GM18511 (cell line): ENCODE results near the gene EIF3M.
"Not testable (repeated sequence)": the region's sequence is repeated elsewhere in the genome, so short reads cannot be mapped to it uniquely, and the experiment has no call there.

Experiments used
- ATAC-seq: cut with Tn5 transposase; IDR thresholded peaks from one replicate; pipeline ENCODE4 v1.9.1; 2021; ENCODE audit warnings: mild to moderate bottlenecking, moderate library complexity; ENCODE audit not compliant: unreplicated experiment

Gene EIF3M

DNA sequence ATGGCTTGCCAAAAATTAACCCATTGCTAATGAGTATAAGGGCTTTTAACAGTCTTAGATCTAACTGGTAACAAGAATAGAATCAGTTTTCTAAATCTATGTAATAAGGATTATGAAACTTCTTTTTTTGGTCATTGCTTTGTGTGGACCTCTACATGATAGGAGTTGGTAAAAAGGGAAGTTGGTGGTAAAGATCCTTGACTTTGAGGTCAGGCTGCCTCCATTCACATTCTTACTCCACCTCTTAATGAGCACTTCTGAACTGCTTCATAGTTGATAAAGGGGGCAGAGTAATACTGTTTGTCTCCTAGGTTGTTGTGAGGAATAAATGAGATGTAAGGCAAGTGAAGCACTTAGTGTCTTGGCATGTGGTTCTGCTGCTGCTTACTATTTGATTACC, 10.6 kb downstream of the EIF3M start:
- ATAC-seq = no peak

DNA sequence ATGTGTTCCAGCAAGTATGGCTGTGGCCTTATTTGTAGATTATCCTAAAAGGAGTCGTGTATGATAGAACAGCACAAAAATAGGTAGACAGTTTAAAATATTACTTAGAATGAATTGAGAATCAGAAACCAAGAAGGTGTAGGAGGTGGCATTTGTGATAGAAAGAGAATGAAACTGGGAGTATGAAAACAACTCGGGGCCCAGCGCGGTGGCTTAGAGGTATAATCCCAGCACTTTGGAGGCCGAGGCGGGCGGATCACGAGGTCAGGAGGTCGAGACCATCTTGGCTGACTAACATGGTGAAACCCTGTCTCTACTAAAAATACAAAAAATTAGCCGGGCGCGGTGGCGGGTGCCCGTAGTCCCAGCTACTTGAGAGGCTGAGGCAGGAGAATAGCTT, 12.5 kb downstream of the EIF3M start:
- not testable (repeated sequence) for ATAC-seq

DNA sequence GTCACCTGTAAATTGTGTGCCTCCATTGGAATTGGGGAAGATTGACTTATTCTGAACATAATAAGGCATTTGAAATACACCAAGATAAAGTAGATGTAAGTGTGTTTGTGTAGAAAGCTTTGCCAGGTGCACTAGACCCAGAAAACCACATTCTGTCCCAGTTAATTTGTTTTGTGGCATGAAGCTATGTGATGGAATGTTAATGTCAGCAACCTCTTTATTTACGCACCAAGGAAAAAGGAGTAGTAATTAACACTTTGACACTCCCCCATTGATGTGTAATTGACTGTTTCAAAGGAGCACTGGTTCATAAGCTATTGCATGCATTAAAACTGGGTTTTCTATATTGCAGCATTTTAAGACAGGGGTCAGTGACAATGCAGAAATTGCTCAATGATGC, 14.3 kb downstream of the EIF3M start:
- no peak for ATAC-seq

DNA sequence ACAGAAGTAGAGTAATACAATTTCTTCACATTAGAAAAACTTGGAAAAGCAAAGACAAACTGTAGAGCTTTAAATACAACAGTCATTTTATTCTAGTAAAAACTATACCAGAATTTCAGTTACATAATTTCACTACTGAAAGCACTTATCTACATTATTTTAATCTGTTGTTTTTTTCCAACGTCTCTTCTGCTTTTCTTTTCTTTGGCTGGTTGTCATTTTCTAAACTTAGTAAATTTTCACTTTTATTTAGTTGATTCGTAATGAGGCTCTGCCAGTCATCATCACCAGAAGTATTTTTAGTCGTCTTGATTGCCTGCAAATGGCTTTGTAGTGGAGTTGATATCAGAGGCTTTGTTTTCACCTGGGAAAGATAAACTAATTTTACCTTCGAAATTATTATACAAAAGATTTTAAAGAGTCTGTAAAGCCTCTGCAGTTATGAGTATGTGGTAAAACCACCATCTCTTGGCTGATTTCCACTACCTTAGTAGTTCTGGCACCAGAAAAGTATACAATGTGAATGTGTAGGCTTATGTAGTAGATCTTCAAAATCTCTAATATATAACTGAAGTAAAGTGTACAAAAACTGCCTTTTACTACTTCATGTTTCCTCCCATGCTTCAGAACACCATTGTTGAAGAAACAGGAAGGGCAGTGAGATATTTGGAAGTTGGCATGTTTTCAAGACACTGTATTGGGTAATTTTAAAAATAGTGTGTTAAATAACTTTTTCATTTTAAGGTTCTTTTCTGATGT, 19.2 kb downstream of the EIF3M start:
- no peak for ATAC-seq

DNA sequence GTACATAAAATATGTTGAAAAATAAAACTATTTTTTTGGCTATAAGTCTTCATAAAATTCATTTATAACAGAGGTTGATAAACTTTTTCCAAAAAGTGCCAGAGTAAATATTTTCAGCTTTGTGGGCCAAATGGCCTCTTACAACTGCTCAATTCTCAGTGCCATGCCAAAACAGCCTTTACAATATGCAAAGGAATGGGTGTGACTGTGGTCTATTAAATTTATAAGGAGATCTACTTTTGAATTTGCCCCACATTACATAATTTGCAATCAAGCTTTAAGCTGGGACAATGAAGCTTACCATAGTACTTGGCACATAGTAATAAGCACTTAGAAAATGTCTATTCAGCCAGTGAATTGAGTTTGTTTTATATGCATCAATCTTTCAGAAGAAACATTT, 22.6 kb downstream of the EIF3M start:
- ATAC-seq = no peak

DNA sequence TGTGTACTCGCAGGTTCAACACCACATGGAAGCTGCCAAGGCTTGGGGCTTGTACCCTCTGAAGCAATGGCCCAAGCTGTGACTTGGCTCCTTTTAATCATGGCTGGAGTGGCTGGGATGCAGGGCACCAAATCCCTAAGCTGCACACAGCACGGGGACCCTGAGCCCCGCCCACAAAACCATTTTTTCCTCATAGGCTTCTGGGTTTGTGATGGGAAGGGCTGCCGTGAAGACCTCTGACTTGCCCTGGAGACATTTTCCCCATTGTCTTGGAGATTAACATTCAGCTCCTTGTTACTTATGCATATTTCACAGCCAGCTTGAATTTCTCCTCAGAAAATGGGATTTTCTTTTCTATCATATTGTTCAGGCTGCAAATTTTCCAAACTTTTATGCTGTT, 25.2 kb downstream of the EIF3M start:
- ATAC-seq = not testable (repeated sequence)

DNA sequence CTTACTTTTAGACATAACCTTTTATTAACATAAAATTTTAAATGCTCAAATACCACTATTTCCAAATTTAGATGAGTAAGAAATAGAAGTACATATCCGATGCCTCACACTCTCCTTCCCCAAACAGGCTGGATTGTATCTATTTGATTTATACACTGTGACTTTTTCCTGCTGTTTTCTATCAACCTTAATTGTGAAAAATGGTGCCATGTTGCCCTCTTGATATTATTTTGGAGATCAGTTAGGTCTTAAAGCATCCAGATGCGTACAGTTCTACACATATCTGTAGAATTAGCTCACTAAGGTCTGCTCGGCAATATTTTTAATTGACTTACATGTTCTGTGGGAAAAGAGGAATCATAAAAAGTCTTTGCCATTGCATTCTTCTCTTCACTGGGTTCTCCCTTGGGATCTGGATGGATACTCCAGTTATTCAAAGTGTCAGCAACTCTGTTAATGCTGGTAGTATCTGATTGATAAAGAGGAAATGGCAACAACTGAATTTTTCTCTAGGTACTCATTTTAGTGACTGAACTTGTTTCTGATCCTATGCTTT, 27.2 kb downstream of the EIF3M start:
- ATAC-seq = no peak

DNA sequence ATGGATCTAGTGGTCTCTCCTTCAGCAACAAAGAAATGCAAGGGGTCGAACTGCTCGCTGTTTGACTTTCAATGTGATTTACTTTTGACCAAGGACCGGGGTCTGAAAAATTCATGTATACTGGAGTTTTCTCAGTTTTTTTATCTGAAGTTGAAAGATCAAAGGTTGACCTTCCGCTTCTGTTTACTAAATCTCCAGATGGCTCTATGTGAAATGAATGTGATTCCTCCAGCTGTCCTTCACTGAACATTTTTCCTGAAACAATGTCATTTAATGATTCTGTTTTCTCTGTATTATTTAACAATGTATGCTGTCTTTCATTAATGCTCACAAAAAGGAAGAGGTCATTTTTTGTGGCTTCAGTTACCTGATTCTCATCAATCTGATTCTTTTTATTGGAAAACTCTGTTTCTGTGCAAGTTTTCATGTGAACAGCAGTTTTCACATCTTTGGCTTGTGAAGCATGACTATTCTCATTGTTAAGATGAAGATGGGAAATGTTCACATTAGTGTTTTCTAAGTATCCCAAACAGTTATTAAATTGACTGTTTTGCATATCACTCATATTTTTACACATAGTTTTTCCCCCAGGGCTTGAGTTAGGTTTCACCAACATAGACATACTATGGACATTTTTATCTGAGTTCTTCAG, 30.0 kb downstream of the EIF3M start:
- no peak for ATAC-seq

DNA sequence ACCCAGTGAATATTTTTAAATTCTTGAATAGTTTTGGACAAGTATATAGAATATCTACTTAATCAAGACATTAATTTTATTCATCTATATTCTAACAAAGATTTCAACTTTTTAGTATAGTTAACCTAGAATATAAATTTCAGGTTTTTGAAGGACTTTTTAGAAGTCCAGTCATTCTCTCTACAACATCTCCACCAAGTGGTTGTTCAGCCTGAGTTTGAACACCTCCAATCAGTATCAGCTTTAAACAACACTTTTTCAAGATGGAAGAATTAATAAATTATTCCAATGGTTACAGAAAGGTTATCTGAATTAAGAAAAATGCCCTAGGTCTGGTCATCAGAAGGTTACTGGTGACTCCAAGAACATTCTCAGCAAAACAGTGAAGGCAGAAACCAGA, 31.8 kb downstream of the EIF3M start:
- no peak for ATAC-seq

DNA sequence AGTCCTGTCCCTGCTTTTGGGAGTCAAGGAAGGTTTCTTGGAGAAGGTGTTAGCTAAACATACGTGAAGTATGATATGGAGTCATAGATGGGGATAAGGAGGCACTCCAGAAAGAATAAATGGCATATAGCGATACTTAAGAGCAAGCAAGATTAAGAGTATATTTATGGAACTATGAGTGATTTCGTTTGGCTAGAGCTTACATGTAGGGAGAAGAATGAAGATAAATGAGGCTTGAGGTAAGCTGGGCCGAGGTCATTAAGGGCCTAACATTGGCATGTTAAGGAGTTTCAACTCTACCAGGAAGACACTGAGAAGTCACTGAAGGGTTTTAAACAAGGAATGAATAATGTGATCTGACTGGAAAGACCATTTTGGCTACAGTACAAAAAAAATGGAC, 33.3 kb downstream of the EIF3M start:
- ATAC-seq = no peak

DNA sequence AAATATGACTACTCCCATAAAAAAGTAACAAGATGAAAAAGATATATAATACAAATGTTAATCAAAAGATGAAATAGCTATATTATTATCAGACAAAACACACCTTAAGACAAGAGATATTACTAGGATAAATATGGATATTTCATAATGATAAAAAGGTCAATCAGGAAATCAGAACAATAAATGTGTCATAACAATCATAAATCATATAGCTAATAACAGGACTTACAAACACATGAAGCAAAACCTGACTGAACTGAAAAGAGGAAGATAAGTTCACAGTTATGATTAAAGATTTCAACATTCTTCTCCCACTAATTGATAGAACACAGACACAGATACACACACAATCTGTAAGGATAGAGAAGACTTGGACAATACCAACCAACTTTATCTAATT, 47.2 kb downstream of the EIF3M start:
- no peak for ATAC-seq

DNA sequence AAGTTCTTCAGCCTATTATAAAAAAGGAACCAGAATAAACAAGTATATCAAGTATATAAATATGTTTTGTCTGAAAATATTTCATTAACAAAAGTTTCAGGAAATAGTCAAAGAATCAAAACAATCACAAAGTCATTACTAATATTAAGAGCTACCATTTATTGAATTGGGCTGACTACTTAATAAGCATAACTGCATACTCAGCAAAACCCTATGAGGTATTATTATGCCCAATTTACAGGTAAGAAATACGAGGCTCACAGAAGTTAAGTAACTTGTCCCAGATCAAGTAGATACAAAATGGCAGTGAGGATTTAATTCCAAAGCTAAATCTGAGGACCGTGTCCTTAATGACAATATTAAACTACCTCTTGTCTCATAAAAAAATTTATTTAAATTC, 52.2 kb downstream of the EIF3M start:
- ATAC-seq = no peak

DNA sequence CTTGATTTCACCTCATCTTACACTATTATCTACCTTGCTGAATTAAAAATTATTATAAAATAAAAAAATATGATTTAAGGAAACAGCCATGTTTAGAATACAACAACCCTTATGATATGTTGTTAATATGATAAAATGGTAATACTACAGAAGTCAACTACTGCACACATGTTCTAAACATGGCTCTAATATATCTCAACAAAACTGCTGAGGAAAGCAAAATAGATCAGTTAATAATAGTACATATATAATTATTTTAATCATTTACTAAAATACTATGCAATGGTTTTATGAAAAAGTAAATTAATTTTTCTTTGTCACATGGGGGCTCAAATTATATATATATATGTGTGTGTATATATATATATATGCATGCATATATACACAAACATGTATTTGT, 57.7 kb downstream of the EIF3M start:
- ATAC-seq = no peak

DNA sequence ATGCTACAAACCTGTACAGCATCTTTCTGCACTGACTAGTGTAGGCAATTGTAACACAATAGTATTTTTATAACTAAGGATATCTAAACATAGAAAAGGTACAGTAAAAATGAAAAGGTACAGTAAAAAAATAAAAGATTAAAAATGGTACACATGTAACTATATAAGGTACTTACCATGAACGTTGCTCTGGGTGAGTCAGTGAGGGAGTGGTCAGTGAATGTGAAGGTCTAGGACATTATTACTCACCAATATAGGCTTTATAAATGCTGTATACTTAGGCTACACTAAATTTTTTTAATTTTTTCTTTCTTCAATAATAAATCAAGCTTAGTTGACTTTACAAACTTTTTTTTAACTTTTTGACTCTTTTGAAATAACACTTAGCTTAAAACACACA, 59.9 kb downstream of the EIF3M start:
- no peak for ATAC-seq
